ENCODE data around the gene DAB2IP.

Gene DAB2IP

DNA sequence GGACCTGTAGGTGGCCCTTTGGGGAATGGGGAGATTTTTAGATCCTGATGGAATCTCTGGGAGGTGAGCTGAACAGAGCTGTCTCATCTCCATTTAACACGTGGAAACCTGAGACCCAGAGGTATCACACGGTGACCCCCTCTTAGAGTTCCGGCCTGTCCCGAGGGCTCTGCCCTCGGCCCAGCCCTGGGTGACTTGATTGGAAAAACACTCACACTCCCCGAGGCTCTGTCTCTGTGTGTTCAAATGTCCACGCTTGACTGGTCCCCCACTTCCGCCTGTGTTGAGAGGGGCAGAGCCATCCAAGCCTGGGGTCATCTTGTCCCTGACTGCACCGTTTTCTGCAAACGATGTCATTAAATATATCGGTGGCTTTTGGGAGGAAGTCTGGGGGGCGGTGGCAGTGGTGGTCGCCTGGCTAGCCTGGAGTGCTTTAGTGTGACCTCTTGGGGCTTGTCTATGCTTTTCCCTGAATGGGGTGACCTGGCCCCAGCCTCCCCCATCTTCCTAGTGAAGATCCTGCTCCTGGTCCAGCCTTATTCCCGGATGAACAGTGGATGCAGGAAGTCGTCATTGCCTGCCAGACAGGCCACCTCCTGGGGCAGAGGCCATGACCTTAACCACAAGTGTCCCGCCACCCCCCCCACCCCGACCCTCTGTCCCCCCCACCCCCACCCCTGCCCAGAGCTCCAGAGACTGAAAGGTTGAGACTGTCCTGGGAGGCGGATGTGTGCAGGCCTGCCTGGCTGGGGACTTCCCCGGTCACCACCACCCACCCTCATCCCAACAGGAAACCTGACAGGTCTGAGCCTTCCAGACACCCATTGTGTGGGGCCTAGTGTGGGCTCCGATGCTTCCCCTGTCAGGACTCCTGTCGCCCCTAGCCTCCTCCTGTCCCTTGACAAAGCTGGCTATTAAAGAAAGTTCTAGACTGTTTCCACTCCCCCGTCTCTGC, 5.3 kb upstream of the DAB2IP start:
- no peak for DNase-seq

DNA sequence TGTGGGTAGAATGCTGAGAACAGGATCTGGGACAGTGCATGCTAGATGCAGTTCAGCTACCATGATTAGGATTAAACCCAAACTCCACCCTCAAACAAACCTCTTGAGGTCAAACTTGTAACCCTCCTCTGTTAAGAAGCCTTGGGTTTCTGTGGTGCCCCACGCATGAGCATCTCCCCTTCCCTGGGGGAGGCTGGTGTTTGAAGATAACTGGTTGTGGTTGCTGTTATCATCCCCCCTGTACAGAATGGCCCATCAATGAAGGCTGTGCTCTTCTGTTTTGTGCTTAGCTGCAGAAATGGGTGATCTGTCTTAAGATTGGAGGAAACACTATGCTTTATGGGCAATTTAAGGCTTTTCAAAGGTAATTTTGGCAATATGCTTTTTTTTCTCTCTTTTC, 4.4 kb upstream of the DAB2IP start:
- no peak for DNase-seq

DNA sequence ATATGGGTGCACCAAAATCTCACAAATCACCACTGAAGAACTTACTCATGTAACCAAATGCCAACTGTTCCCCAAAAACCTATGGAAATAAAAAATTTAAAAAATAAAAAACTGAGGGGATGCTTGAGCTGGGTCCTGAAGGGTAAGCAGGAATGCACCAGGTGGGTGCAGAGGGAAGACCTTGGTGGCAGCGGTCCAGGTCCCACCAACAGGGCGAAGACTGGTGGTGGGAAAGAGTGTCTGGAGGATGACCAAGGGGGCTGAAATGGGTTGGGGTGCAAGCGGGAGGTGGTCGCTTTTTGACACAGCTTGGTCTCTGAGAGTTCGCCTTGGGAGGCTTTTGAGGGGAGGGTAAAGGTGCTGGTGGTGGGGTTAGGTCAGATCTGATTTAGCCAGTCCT, 3.3 kb upstream of the DAB2IP start:
- no peak for DNase-seq

DNA sequence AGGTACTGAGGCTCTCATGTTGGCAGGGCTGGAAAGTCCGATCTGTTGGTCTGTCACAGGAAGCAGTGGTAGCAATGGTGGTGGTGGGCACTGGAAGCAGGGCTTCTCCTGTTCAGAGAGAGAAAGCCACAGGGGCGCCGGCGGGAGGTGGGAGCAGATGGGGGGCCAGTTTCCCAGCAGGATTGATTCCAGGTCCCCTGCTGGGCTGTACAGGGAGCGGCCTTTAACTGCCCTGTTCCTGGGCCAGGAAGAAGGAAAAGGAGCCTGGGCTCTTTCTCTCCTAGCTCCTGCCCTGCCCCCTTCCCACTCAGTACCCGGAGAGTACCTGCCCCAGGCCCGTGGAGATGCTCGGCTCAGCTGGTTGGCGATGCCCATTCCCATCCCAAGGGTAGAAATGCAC, 2.6 kb upstream of the DAB2IP start:
- no peak for DNase-seq

DNA sequence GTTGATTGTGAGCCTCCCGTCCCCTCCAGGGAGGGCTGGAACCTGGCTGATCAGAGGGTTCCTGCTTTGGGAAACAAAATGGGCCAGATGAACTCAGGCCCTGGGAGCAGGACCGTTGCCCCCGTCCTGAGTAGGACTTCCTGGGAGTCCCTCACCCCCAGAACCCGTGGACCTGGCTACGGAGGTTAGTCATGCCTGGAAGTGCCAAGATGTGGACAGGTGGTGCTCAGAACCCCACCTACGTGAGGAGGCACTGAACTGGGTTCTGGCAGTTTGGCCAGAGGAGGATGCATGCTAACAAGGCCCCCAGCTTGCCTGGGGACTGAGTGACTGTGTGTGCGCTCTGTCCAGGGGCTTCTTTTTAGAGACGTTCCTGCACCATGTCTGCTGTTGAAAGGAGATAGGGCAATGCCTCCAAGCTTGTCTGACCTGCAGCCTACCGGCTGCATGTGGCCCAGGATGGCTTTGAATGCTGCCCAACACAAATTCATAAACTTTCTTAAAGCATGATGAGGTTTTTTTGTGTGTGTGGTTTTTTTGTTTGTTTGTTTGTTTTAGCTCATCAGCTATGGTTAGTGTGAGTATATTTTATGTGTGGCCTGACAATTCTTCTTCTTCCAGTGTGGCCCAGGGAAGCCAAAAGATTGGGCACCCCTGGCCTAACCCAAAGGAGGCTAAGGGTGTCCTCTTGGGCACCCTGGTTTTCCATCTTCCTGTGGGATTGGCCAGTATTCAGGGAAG, 1.8 kb upstream of the DAB2IP start:
- no peak for DNase-seq

DNA sequence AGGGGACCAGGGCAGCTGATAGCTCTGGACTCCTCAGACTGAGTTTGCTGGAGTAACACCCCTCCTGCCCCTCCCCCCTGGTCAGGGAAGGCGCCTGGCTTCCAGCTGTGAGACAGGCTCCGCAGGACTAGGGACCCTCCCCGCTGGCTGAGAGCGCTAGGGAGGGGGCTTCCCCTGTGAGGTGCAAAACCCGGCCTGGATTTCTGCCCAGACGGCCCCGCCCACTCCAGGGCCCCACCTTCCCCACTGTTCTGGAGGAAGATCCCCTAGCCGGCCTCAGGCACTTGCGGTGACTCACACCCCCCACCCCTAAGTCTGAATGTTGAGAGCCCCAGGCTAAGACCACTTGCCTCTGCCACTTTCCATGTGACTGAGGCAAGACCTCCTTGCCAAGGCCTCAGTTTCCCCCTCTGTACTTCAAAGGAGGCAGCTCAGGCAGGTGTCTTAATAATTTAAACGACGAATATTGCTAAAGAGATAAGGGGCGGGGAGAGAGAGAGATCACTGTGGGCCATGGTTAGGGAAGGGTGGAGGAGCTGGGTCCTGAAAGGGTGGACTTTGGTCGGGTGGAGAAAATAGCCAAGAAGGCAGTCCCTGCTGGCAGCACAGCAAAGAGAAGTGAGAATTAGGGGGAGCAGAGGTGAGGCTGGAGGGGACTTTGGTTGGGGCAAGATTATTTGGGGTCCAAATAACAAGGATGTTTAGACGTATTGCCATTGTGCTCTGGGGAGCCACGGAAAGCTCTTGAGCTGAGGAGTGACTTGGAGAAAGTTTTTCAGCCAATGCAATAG, 1.0 kb upstream of the DAB2IP start:
- no peak for DNase-seq

DNA sequence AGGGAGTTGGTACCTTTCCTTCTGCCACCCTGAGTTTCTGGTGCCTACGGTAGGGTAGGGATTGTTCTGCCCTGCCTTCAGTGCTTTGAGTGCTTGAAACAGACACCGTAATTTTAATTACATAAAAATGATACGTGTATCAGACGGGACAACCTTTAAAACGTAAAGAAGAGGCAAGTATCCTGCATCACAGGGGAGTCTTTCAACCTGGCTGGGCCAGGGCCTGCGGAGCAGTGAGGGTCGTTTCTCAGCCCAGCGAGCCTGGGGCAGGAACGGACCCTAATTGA, 483 bp upstream of the DAB2IP start:
- no peak for DNase-seq

DNA sequence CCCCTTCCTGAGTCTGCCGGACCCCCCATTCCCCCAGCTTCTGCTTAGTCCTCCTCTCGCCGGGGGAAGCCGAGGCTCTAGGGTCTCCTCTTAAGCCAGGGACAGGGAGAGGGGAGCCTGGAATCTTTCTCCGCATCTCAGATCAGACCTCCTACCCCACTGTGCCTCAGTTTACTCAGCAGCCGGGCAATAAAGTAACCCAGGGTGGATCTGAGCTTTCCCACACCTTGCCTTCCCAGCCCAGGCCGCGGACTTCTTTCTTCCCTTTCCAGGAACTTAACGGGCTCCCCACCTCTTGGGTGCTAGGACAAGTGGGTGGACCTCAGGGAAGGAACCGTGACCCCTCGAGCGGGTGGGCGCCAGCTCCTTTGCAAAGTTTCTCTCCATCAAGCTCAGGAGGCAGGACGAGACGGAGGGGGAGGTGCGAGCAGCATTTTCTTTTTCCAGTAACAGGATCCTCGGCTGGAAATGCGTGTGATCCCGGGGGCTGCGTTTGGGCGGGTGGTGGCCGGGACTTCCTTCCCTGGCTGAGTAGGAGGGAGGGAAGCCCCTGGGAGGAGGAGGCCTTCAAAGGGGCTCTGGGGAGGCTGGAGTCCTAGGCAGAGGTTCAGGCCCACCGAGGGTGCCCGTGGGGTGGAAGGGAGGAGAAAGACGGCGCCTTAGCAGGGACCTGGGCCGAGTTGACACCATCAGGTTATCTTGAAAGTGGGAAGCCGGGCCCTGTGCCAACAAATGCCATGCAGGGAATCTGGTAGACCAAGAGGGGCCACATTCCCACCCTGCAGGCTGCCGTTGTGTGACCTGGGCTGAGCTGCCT, 795 bp downstream of the DAB2IP start:
- DNase-seq: no peak

DNA sequence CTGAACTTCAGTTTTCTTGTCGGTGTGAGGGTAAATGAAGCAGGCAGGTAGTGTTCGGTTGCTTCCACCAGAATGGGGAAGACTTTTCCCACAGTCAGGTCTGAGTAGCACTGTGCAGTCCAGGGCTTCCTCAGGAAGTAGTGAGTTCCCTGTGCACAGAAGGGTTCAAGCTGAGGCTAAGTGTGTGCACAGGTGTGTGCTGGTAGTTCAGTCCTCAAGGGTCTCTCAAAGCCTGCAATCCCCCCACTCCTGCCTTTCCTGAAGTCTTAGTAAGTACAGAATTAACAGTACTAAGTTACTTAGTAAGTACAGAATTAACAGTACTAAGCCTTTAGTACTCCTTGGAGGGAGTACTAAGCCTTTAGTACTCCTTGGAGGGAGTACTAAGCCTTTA, 1.4 kb downstream of the DAB2IP start:
- DNase-seq: no peak

DNA sequence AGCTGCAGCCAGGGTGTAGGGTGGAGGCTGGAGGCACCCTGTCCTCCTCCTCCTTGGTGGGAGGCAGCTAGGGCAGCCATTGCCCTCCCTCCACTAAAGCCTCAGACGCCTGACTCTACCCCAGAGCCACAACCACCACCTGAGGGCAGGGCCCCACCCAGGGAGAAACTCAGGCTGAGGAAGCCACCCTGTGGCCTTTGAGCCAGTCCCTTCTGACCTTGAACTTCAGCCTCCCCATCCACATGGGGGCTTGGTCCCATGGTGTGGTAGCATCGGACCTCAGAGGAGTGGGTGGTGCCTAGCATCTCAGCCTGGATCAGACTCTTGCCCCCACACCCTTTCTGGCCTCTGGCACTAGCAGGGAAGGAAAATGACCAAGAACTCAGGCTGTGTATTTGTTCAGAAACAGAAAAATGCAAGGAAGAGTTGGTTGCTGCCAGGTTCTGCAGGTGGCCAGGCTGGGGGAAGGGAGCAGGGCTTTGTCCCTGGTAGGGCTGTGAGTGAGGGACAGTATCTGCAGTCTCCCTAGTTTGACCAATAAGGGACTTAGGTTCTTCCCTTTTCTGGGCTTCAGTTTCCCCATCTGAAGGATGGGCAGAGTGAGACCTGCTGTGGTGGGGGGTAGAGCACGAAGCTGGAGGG, 3.2 kb downstream of the DAB2IP start:
- DNase-seq: no peak

DNA sequence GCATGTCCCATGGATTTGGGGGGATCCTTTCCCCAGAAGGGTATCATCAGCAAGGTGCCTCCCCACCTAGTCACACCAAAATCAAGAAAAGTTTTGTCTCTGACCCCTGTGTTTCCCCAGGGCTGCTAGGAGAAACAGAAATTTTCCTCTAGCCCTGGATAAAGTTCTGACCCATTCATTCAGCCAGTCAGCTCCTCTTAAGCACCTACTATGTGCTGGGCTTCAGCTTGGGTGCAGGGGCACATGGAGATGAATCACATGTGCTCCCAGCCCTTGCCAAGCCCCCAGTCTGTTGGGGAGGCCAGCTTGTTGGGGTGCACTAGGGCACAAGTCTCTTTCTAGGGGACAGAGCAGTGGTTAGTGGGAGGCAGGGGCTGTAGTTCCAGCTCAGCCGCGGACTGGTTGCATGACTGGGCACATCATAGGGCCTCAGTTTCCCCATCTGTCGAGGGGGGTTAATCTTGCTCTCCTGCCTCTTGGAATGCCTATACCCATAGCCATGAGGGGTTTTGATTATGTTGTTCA, 3.9 kb downstream of the DAB2IP start:
- no peak for DNase-seq

DNA sequence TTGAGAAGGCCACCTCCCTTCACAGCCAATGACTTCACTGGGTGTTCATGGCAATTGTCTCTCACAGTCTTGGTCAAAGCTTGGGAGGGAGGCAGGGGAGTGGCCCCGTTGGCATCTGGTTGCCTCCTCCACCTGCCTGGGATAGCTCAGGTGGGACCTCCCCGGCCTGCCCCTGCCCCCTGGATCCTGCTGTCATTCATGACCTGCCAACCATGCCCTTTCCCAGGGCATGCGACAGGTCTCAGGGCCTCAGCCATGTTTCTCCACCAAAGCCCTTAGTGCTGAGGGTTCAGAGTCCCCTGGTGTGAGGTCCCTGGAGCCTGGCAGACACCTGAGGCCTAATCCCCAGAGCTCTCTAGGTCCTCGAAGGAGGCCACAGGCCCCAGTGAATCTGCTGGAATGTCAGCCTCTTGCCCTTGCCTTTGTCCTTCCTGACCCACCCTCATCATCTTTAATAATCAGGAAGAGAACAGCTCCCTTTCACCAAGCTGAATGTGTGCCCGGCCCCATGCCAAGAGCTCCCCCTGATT, 5.6 kb downstream of the DAB2IP start:
- no peak for DNase-seq

DNA sequence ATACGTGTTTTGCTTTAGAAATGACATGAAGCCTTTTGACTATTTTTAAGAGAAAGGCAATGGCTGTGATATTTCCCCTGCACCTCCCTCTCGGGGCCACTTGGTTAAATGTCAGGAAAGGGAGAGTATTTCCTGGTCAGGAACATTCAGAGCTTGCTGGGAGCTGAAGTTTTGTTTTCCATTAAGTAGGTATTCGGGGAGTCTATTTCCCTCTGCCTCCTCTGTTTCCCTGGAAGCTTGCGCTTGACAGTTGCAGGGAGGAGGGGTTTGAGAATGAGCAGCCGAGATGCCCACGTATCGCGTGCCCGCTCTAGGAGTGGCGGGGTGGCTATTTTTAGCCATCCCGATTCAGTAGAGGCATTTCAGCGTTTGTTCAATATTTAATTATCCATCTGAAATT, 6.7 kb downstream of the DAB2IP start:
- DNase-seq: no peak

DNA sequence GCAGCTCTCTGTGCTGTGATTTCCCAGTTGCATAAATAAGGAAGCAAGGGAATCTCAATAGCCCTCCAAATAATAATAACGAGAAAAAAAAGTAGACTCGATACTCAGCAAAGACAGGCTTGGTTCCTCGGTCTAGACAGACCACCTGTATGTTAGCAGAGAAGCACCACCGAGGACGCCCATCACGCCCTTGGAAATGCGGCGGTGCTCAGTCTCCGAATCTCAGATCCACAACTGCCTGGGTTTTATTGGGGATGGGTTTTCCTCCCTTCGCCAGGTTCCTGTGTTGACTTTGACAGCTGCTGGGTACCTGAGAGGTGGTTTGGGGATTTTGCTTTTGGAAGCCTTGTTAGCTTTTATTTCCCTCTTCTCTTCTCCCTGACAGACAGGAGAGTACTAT, 7.2 kb downstream of the DAB2IP start:
- no peak for DNase-seq

DNA sequence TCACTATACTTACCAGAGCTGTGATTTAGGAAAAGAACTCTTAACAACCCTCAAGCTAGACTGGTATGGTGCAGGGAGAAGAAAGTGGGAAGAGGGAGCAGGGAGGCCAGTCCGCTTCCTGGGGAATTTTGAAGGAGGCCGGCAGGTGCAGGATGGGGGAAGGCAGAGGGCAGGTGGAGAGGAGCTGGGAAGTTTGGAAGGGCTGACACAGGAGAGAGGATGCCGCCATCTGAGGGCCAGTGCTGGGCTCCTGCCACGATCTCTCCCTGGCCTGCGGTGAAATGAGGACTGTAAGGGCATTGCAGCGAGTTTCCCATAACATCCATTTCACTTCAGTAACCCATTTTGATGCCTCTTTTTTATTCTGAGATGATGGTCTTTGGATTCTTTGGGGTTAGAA, 8.9 kb downstream of the DAB2IP start:
- no peak for DNase-seq

DNA sequence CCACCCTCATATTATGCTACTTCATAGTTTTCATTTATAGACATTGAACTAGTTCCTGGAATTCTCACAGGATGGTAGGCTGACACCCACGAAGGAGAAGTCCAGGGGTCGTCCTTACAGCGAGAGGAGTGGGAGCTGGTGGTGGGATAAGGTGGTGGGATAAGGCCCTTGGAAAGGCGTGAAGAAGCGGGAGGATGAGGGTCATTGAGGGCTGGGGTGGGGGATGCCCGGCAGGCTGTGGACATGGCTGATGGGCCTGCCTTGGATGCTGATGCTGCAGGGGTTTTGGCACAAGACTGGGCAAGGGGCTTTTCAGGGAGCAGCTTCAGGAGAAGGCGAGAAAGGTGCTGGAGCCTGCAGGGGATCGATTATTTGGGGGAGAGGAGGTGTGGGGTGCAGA, 9.4 kb downstream of the DAB2IP start:
- no peak for DNase-seq

DNA sequence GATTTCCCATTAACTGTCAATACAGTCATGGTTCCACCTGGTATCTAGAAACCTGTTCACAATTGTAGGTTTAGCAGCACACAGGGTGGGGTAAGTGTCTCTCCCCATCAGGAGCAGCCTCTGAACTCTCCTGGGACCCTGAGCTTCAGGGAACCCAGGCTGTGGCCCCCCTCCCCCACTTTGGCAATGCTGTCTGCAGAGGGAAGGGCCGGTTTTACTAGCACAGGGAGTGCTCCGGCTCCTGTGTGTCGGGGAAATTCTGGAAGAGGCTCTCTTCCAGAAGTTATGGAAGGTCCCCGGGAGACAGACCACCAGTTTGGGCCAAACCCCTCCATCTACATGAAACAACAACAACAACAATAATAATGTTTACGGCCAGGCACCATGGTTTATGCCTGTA, 9.9 kb downstream of the DAB2IP start:
- DNase-seq: no peak

DNA sequence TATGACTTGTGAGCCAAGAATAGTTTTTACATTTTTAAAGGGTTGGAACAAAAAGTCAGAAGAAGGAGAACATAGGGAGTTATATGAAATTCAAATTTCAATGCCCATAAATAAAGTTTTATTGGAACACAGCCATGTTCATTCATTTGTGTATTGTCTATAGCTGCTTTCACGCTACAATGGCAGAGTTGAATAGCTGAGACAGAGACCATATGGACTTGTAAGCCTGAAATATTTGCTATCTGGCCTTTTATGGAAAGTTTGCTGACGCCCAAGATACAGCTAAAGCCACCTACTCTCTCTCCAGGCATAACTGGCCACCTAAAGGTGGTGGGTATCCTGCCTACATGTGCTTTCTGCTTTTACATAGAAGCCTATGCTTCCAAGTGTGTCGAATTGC, 10.9 kb downstream of the DAB2IP start:
- DNase-seq: no peak

DNA sequence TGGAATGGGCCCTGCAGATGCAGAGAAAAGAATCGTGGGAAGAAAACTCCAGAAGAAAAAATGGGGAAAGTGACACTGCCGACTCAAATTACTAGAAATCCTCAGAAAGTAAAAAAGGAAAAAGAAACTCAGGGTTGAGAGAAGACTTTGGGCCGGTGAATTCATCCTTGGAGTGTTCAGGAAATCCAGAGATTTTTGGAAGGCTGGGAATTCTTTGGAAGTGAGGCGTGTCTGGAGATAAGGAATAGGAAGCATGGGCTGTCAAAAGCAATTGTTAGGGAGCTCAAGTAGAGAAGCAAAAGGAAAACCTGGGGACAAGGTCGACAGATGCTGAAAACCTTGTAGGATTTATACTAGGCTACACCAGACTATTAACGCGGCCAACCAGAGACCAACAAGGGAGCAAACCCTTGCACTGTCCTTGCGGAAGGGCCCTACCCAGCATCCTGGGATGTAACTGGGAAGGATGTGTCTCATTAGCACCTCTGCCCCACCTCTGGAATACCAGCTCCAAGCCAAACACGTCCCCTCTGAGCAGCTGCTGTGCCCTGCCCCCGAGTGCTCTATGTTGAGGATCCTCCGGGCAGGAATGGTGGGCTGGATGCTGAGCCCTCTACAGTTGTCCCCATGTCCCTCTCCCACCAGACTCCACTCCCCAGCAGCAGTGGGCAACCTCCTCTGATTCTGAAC, 11.6 kb downstream of the DAB2IP start:
- DNase-seq: no peak

DNA sequence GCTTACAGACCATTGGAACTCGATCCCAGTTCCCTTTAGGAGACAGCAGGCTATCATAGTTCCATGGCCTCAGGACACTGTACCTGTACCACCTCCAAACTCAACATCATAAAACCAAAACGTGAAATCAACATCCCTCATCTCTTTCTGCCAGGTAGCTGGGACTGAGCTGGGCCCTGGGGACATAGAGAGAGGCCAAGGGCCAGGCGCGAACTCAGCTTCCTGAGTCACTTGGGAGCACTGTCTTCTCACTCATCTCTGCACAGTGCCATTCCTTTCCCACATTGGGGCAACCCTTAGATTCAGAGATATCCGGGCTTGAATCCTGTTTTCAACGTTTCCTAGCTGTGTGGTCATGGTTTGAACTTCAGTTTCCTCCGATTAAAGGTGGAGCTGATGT, 12.2 kb downstream of the DAB2IP start:
- no peak for DNase-seq

DNA sequence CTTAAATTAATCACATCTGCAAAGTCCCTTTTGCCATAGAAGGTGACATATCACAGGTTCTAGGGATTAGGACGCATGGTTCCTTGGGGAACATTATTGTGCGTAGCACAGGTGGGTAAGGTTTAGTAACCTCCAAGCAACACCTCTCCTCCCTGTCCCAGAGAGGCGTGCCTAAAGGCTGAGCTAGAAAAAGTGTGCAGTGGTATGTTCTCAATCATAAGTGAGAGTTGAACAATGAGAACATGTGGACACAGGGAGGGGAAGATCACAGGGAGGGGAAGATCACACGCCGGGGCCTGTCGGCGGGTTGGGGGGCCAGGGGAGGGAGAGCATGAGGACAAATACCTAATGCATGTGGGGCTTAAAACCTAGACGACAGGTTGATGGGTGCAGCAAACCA, 14.9 kb downstream of the DAB2IP start:
- DNase-seq: no peak

All from CD4-positive, alpha-beta T cell treated with Interferon gamma for 1 hour (primary cell).